Activated CD8-positive, alpha-beta memory T cell treated with anti-CD3 and anti-CD28 coated beads, Interleukin-2, amount 50 U/mL, for 24 hours (primary cell): ENCODE data around the gene PRR5L.

Experiments
- DNase-seq: peaks from one replicate; pipeline ENCODE4 v3.0.0-alpha.2; 2020; ENCODE audit errors: extremely low read depth

PRR5L gene, protein sequence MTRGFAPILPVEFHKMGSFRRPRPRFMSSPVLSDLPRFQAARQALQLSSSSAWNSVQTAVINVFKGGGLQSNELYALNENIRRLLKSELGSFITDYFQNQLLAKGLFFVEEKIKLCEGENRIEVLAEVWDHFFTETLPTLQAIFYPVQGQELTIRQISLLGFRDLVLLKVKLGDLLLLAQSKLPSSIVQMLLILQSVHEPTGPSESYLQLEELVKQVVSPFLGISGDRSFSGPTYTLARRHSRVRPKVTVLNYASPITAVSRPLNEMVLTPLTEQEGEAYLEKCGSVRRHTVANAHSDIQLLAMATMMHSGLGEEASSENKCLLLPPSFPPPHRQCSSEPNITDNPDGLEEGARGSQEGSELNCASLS

DNA sequence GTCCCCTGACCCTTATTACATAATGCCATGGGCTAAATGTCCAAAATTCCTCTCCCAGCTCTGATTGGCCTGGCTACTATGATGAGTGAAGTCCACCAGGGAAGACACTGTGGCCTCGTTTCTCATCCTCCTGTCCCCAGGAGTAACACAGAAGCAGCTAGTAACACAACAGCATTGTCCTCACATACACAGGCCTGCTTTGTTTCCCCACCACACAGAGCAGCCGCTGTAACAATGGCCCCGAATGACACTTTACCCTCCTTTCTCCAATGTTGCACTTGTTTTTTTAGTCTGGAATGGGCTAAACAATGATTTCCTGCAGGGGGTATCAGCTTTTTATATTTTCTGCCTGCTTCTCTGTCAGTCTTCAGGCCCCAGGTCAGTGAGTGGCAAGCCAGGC is at the start of gene PRR5L:
Gene PRR5L, plus strand, starts transcription at position 363 of the 400 bp plus-strand sequence. CDS start 104,834 bp downstream, outside the sequence.
- no peak for DNase-seq

DNA sequence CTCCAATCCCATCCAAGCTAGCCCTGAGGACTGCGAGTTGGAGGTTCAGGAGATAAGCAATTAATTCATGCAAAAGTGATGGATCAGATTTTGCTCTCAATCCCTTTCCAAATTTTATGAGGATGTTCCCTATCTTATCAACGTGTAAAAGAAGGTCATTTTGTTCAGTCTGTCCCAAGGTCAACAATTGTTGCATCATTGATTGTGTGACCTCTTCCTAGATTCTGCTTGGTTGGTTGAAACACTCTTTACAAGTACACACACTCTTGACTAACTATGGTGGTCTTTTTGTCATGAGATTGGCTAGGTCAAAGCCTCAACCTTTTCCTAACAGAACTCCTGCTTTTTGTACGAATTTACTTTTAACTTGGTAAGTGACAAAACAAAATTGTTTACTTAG is 48.6 kb upstream of the PRR5L start:
- DNase-seq, result no peak

DNA sequence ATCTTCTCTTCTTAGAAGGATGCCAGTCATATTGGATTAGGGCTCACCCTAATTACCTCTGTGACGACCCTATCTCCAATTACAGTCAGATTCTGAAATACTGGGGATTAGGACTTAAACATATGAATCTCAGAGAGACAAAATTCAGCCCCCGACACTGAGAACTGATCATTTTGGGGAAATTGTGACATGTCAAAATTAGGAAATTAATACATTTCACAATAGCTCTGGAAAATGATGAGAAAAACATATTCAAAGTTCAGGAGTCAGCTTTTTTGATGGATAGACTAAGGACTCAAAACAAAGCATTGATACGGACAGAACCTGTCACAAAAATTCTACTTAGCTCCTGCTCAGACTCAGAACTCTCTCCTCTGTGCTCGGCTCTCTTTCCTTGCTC is 47.7 kb upstream of the PRR5L start:
- DNase-seq, result no peak

DNA sequence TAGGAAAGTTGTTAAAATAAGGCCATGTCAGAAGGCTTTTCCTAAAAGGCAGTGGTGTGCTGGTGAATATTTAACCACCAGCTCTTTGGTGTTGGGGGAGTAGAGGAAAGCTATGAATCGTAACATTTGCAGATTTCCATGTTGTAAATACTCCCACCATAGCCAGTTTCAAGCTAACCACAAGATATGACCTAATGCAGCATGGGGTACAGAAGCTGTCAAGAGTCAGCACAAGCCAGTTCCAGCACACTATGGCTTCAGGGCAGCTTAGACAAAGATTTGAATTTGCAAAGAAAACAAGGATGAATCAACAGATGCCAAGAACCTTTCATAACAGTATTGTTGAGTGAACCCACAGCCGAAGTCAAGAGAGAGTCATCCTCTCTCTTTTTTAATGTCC is 46.8 kb upstream of the PRR5L start:
- no peak for DNase-seq

- no peak for DNase-seq
Observed at GRCh38 chr11:36251823-36252222, 44.3 kb upstream of the PRR5L start.

DNA sequence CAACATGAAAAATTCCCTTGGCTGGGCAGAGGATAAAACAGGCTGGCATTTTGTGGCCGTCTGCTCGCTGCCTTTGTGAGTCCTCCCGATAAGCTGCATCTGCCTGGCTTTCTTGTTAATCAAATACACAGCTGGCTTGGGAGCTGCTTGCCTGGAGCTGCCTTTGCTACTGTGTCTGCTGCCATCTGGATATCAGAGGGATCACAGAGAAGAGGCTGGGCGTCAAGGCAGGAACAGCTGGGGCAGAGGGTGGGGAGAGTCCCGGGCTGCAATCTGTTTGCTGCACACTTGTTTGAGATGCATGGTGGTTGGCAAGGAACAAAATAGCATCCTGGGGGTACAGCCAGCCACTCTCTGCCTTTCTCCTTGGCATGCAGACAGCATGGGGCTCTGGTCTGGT is 42.9 kb upstream of the PRR5L start:
- no peak for DNase-seq

DNA sequence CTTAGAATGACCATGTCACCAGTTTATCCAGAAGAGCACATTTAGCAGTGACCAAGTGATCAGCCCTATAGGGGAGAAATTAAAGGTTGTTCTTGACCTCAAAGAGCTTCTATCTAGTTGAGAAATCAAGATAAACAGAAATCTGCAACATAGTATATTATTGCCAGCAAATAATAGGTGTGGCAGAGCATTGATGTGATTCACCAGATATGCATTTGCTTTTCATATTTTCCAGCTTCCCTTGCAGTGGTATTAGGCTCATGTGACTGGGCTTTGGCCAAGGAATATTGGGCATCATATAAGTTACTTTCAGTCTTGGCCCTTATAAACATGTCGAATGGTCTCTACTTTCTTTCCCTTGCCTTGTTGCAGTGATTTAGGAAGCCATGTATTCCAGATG is 41.4 kb upstream of the PRR5L start:
- DNase-seq, result no peak

DNA sequence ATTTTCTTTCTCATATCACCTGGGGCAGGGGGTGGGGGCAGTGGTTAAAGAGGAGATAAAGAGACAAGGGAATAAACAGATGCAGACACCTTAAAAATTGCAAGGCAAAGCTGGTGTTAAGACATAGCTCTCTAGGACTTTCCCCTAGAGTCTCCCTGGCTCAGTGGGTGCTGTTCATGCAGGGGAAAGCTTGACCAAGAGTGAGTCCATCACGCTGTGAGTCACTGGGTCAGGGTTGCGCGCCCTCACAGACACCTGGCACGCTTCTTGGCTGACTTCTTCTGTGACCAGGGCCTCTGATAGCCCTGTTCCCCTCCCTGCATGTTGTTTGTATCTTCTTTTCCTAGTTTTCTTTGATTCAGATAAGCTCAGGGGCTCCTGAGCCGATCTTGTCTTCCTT is 38.7 kb upstream of the PRR5L start:
- DNase-seq, result no peak

DNA sequence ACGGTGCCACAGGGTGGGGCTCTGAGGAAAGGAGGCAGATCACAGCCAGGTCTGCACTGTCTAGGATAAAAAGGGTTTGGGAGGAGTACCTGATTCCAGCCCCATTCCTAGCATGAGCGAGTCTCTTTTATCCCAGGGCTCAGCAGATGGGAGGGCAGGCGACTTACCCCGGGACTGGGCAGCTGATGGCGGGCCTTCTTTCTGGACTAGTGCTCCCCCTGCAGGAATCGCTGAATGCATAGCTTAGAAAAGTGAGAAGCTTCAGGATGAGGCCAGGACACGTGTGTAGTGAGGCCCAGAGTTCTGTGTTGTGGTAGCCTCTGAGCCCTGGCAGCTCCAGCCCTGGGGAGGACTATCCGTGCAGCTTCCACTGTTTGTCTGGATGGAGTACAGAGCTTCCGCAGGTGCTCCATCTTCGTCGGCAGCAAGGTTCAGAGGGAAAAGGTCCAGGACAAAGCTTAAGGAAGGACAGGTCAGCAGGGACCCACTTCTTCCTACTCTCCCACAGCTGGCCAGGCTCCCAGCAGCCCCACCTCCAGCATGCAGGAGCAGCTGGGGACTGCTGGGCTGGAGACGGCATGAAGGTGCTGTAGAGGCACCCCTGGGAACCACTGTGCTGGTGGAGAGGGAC is 37.2 kb upstream of the PRR5L start:
- DNase-seq, result no peak

DNA sequence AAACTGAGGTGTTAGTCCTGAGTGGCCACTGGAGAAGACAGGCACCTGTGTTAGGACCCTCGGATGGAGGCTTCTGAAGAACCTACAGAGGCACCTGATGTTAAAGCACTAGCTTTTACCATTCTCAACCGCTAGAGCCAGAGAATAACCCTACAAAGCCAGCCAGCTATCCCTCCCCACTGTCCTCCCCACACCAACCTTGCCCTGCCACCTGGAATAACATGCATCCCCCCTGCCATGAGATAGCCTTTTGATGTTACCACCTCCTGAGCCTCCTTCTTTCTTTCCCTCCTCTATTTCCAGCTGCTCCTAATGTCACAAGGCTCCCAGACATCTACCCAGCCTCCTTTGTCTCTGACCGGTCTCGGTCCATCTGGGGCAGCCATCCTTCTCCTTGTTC is 35.0 kb upstream of the PRR5L start:
- no peak for DNase-seq

GRCh38 chr11:36264011-36264972 is 31.8 kb upstream of the PRR5L start:
- DNase-seq, result no peak

DNA sequence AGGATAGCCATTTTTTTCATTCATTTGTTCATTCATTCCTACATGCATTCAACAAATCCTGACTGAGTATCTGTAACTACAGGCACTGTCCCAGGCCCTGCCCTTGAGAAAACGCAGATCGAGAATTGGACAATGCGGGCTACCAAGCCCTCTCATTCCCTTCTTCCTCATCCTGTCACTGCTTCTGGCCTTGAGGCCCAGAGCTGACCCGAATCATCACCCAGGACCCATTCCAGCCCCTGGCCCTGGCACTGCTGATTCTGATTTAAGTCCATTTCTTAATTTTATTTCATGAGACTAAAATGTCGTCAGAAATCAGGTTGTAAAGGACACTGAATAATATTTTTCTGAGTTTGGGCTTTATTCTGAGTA is 31.1 kb upstream of the PRR5L start:
- no peak for DNase-seq

DNA sequence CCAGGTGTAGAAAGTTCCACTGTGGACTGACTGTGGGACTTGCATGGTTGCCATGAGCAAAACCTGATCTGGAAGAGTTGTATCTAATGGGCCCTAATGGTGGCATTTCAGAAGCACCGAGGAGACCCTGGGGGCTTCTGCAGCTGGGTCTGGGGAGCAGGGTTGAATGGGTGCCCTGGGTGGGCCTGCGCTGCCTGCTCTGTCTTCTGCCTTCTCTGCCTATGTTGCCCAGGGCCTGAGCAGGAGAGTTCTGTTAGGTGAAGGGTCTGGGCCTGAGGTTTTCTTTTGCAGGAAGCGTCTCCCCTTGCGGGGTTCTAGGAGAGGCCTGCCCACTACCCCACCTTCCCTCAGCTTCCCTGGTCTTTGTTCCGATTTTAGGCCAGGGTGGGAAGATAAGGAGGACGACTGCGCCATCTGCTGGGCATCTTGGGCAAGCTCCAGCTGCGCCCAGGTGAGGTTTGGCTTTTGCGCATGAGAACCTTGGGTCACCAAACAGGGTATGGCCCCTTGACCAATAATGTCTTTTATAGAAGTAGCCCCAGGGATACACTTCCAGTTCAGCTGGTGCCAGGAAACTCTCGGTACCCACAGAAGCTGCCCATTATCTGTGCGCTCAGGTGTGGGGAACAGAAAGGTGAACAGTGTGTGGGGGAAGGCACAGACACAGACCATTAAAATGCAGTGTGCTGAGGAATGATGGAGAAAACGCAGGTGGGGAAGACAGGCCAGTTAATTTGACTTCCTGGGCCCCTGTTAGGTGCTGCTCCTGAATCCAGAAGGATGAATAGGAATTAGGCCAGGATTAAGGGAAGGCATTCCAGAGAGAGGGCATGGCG is 30.1 kb upstream of the PRR5L start:
- peak; percentile 10 for DNase-seq

DNA sequence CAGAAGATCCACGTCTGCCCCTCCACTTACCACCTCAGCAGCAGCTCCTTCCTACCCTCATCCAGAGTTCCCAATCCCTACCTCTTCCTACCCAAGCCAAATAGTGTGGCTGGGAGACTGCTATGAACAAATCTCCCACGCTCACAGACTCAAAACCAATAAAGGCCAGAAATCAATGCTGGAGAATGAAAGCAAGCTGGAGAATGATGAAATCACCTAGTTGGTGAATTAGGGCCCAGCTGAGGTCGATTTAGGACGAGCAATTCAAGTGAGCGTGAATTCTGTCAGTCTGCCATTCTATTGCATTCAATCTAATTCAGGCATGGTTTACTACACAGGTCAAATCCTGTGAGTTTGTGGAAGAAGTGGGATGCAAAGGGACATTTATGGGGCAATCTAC is 29.3 kb upstream of the PRR5L start:
- no peak for DNase-seq

DNA sequence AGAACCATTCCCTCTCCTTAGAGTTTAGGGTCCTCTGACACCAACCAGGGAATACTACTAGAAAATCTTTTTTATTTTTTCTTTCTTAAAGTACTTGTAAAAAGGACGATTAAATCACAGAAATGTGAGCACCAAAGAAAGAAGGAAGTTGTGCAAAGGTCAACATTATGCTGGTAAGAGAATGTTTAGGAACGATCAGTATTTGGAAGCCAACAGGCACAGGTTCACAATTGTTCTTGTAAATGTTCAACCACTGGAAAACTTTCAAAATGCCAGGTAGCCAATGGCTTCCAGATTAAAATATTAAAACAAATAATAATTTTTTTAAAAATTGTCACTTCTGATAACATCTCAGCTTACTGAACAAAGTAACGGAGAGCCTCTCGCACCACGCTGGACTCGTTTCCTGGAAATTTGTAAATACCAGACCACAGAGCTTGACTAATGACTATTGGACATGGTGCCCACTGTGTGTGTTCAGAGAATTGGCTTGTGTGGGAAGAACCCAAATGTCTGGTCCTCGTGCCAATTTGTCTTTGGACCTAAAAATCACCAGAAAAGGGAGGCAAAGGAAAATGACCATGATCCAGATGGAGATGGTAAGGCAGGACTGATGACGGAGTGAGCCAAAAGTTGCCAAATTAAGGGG is 27.6 kb upstream of the PRR5L start:
- DNase-seq, result no peak

- DNase-seq, result no peak
Observed at GRCh38 chr11:36270701-36271100, 25.4 kb upstream of the PRR5L start.

DNA sequence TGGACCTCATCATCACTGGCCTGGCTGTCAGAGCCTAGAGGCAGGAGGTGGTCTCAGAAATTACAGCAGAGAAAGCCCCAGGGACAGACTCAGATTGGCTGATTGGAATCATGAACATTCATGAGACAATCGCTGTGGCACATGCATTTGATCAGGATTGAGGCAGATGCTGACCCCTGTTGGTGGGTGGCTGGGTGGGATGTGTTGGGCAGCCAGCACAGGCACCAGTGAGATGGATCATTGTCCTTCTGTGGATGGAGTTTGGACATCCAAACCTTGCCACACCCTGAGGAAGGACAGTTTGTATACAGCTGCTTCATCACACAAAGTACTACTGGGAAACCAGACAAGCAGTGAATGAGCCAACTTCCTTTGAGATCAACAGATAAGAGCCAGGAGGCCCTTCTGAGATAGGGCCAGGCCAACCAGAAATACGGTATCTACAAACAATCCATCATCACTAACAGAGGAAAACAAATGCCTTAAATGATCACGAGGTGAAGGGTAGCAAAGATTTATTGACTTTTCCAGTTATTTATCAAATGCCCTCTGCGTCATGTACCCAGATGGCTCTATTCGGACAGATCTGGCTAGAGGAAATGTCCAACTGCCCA is 24.2 kb upstream of the PRR5L start:
- no peak for DNase-seq

GRCh38 chr11:36273110-36273509 is 23.0 kb upstream of the PRR5L start:
- DNase-seq, result no peak

DNA sequence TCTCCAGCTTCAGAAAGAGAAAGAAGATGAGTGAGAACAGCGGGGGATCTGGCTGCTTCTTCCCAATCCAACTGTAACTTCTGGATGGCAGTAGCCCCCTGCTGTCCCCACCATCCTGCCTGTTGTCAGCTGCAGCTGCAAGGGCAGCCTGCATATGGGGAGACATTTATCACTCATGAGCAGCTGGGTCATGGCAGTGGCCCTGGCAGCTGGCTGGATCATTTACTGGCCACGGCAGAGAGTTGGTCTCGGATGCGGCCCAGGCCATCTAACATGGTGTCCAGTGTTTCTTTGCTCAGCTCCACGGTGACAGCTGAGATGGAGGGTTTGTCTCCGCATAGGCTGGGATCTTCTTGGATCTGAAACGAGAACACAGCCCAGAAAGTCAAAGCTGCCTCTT is 21.7 kb upstream of the PRR5L start:
- no peak for DNase-seq

GRCh38 chr11:36278531-36279282 is 17.4 kb upstream of the PRR5L start:
- no peak for DNase-seq
